Panc1 (cell line): Measurements from ENCODE around the gene USP9X.

Experiments
- SIN3A ChIP-seq: IDR thresholded peaks from 2 replicates; pipeline ENCODE4 v1.6.1; 2012; ENCODE audit warnings: low read depth, mild to moderate bottlenecking, low read length, moderate library complexity, borderline replicate concordance; ENCODE audit not compliant: insufficient read depth
- TF ChIP-seq, protein P1 (sequence below): fragments of 450-650 bp; IDR thresholded peaks from 2 replicates; pipeline ENCODE4 v1.5.1; 2017; ENCODE audit warnings: mild to moderate bottlenecking

DNA sequence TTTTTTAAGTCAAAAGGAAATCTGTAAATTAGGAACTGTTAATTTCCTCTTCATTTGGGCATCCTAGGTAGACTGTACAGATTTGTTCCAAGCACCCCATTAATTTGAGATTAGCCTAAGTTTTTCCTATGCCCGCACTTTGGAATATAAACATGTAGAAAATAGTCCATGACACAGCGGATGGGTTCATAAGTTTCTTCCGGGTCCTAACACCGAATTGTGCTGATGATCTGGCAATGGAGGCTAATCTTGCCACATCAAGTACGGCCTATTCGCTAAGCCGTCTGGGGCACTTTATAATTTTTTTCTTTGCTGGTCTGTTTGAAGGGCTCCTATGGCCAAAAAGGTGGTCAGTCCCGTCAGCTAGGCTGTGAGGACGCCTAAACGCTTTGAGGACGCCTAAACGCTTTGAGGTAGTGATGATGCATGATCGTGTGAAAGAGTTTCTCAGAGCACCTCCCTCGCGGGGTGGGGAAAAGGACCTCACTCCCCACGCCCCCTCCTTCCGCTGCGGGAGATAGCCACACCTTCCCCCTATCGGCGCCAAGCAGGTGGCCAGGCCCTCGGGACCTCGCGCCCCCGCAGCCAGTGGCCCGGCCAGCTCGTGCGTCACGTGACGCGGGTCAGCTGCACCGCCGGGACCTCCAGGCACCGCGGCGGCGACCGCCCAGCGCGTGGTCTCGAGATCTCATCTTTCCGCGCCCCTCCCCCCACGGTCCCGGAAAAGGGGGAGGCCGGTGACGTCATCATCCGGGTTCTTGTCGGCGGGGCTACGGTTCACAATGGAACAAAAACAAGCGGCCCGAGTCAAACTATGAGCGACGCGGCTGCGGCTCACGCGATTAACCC is 977 bp upstream of the USP9X start:
- TF ChIP-seq, protein P1, sequence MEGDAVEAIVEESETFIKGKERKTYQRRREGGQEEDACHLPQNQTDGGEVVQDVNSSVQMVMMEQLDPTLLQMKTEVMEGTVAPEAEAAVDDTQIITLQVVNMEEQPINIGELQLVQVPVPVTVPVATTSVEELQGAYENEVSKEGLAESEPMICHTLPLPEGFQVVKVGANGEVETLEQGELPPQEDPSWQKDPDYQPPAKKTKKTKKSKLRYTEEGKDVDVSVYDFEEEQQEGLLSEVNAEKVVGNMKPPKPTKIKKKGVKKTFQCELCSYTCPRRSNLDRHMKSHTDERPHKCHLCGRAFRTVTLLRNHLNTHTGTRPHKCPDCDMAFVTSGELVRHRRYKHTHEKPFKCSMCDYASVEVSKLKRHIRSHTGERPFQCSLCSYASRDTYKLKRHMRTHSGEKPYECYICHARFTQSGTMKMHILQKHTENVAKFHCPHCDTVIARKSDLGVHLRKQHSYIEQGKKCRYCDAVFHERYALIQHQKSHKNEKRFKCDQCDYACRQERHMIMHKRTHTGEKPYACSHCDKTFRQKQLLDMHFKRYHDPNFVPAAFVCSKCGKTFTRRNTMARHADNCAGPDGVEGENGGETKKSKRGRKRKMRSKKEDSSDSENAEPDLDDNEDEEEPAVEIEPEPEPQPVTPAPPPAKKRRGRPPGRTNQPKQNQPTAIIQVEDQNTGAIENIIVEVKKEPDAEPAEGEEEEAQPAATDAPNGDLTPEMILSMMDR, result no peak
- no peak for TF ChIP-seq SIN3A
